ENCODE data around the gene NFYA. TPM values are rescaled to one million over a fixed set of nuclear protein-coding genes. Genes with fewer than 3 reads are reported as not detected.

The NFYA gene
- total RNA-seq, 1 donor from 2014 or later: 17.2 TPM

DNA sequence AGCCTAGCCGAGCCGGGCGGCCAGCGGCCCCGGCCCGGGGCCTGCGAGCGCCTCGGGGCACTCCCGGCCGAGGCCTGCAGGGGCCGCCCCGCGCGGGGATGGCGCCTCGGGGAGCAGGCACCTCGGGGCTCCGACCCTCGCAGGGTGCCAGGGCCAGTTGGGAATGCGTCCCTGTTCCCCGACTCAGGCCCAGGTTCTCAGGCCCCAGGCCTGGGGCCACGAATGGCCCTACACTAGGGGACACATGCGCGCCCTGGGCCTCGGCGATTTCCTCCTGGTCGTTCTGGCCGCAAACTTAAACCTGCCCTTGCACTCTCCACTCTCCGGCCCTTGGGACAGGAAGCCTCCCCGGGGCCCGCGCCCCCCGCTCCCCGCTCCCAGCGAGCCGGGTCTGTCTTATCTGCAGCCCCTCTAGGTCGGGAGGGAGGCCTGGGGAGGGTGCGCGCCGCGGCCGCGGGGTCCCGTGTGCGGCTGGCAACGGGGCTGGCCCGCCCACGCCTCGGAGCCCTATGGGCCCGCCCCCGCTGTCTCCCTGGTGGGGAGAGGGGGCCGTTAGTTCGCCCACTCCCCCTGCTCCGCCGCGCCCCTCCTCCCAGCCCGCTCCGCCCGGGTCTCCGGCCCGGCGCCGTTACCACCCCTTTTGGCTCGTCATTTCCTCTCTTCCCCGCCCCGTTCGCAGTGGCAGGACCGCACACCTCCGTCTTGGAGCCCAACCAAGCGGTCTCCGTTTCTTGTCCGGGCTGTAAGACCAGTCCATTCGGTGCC, 611 bp downstream of the NFYA start:
- peak; percentile 83 for DNase-seq (ENCODE audit: low read depth)

DNA sequence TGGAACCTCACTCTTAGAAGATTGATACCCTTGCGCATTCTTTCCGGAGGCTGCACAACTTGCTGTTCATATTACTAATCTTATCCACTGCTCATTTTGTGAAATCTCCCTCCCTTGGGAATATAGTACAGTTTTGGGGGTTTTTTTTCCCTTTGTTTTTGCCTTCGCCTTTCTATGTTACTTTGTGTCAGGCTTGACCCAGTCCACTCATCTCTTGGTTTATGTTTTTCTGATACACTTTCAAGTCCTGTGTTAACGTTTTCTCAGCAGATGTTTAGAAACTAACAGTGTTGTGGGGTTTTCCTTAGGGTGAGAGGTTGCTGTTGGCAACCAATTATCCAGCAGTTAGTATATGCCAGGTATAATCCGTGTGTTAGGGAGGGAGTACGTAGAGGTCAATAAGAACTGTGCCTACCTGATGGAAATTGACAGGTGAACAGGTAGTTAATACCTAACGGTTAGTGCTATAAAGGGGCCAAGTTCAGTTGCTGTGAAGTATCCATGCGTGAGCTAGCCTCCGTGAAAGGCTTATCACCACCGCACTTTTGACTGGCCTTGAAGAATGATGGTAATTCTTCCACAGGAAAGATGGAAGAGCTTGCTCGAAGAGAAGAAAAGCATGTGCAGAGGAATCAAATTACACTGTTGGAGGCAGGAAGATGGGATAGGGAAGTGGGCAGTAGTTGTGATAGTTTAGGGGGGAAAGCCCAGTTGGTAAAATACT, 1.4 kb downstream of the NFYA start:
- peak; percentile 53 for DNase-seq (ENCODE audit: low read depth)

DNA sequence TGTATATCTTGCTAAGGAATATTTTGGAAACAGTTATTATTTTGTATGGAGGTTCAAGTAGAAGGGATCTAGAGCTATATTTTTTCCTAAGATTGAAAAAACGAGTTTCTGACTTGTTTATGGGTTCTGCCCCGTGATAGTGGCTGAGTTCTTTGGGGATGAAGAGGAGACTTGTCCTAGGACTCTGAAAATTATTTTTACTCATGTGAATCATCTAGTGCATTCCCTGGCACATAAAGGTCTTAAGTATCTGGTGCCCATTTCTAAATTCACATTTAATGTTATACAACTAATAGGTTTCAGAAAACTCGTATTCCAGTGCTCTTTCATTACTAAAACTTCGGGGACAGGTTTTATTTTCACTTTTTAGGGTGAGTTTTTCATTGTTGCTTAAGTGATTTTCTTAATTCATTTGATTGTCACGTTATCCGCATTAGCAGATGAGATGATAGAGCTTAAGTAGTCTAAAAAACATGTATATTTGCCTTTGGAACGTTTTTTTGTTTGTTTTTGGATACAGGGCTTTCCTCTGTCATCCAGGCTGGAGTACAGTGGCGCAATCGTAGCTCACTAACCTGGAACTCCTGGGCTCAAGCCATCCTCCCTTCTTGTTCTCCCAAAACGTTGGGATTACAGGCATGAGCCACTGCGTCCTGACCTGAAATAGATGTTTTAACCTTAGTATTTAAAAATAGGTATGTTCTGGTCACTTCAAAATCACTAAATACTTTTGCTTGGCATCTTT, 2.1 kb downstream of the NFYA start:
- no peak for DNase-seq (ENCODE audit: low read depth)

DNA sequence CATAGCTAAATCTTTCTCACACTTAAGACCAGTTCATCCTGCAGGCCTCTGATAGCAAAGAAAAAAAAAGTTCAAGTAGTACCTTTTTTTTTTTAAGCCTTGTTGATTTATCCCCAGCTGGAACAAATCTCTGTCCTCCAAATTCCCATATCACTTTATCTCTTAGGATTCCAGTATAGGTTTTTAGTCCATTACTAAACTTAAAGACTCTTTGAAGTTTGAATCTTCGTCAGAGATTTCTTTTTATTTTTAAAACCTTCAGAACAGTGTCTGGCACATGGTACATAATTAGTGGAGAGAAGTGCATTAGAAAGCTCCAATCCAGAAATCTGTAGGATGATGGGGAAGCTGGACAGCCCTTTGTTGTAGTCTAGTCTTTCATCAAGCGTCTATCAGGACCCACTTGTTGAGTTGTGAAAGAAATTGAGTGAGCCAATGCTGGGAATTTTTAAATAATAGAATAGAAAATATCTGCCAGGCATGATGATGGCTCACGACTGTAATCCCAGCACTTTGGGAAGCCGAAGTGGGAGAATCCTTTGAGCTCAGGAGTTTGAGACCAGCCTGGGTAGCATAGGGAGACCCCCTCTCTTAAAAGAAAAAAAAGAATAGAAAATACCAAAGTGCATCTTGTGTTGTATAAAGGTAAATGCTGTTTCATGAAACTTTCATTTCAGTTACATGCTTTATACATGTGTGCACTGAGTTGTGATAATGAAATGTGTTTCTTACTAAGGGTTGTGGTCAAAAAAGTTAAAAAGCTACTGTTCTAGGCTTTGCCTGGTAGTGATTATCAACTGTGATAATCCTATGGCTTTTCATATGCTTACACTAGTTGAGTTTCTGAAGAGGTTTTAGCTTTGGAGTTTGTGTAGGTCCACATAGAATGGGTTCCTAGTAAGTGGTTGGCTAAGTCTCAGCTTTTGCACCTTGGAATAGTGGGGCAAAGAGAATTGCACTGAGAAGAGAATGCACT, 3.2 kb downstream of the NFYA start:
- DNase-seq (ENCODE audit: low read depth): no peak

DNA sequence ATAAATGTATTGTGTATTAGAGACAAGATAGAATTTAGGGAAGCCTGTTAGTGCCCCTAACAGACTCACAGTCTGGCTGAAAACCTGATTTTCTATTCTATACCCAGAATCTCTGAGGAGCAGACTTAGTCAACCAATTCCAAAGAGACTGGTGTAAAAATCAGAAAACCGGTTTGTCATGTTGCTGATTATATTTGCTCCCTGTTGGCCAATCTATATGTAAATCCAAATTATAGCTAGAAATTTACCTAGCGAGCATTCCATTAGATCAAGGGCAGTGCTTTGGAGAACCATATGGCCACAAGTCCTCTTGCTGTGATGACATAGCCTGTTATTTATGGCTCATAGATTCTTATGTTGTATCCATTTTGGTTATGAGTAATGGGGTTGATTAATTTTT, 4.8 kb downstream of the NFYA start:
- no peak for DNase-seq (ENCODE audit: low read depth)

DNA sequence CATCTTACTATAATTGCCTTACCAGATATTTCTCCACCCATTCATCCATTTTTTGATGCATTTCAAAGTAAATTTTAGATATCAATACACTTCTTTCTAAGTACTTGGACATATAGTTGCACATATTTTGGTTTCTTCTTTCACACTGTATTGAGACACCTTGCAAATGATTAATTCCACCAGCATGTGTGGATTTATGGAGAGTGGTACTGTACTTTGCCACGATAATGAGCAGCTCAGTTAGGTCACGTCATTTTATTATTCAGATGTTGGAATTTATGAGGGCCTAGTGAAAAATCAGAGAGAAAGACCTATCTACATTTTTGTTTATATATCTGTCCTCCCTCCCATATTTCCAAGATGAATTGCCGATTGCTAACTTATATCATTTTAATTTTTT, 5.3 kb downstream of the NFYA start:
- DNase-seq (ENCODE audit: low read depth): no peak

DNA sequence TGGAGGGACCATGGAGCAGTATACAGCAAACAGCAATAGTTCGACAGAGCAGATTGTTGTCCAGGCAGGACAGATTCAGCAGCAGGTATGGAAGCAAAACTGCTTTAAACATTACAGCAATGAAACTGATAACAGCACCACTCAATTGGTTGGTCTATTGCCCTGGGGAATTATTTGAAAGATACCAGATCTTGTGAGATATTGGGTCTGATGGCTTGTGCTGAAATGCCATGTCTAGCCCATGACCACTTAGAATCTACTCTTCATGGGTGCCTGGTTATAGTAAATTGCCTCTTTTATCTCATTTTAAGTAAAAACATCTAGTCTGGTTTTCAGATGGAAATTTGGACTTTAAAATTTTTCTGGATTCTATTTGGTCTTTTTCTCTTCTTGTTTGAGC, 6.3 kb downstream of the NFYA start:
- DNase-seq (ENCODE audit: low read depth): no peak

DNA sequence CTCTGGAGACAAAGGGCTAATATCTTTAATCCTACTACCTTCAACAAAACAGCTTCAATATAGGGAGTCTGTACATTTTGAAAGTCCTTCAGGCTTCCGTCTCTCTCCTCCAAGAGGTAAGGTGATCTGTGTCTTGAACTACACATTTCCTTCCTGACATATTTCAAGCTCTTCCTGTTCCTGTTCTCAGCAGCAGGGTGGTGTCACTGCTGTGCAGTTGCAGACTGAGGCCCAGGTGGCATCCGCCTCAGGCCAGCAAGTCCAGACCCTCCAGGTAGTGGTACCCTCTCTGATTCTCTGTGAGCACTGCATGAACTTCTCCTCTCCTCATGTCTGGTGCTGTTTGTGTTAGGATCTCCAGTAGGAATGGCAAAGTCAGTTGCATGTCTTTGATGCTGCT, 7.8 kb downstream of the NFYA start:
- DNase-seq (ENCODE audit: low read depth): no peak

DNA sequence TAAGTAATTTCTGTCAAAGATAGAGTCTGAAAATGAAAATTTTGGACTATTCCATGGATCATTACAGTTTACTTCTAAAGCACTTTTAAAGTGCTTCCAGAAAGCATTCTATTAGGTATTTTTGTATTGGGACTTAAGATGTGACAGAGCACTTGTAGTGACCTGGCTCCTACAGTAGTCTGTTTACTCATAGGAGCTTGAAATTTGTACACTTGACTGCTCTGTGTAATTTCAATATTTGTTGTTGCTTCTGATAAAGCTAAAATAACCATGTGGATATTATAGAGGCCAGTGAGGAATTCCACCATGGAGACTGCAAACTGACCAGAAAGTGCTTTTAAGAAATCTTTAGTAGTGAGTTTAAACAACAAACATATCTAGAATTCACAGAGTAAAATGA, 10.3 kb downstream of the NFYA start:
- DNase-seq (ENCODE audit: low read depth): no peak

DNA sequence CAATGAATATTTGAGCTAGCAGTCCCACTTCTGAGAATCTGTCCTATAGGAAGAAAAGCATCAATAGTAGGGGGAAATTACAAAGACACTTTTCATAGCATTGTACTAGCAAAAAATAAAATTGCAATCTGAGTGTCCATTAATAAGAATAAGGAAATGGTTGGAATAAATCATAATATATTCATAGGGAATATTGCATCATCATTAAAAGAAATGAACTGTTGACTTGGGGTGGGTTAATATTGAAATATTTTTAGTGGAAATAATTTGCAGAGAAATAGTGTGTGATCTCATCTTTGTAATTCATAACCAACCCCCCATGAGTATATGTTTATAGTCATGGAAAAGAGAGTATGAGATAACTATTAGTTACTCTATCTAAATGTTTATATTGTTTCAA, 12.4 kb downstream of the NFYA start:
- no peak for DNase-seq (ENCODE audit: low read depth)

DNA sequence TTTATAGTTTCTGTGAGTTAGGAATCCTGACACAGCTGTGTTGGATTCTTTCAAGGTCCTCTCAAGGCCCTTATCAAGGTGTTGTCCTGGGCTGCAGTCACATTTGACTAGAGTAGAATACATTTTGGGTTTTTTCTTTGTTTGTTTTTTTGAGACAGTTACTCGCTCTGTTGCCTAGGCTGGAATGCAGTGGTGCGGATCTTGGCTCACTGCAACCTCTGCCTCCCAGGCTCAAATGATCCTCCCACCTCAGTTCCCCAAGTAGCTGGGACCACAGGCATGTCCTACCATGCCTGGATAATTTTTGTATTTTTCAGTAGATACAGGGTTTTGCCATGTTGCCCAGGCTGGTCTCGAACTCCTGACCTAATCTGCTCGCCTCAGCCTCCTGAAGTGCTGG, 15.7 kb downstream of the NFYA start:
- no peak for DNase-seq (ENCODE audit: low read depth)

DNA sequence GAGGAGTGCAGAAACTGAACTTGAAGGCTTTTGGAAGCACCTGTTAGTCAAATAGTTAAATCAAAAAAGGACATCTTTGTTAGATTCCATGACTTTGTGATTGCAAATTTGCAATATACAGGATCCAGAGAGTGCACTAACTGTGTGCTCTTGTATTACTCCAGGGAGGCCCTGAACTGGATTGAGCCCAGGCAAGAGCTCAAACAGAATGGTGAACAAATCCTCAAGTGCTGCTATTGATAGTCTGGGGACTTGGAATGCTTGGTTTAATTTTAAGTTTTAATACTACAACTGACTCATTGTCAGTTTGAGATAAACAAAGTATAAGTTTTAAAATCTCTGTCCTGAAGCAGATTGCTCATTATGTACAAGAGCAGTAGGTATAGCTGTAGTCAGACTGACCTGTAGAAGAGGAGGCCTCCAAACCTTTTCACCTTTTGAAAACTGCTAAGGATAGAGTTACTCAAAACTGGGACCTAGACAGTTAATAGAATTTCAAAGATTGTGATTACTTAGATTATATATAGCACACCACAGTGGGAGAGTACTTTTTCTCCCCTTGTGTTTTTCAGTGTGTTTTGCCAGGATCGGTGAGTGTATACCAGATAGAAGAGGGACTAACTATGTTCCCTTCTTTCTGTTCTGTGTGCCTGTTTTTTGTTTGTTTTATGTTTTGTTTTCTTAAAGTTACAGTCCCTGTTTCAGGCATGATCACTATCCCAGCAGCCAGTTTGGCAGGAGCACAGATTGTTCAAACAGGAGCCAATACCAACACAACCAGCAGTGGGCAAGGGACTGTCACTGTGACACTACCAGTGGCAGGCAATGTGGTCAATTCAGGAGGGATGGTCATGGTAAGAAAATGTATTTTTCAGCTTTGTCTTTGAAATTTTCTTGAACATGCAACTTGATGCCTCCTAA, 18.3 kb downstream of the NFYA start:
- no peak for DNase-seq (ENCODE audit: low read depth)

DNA sequence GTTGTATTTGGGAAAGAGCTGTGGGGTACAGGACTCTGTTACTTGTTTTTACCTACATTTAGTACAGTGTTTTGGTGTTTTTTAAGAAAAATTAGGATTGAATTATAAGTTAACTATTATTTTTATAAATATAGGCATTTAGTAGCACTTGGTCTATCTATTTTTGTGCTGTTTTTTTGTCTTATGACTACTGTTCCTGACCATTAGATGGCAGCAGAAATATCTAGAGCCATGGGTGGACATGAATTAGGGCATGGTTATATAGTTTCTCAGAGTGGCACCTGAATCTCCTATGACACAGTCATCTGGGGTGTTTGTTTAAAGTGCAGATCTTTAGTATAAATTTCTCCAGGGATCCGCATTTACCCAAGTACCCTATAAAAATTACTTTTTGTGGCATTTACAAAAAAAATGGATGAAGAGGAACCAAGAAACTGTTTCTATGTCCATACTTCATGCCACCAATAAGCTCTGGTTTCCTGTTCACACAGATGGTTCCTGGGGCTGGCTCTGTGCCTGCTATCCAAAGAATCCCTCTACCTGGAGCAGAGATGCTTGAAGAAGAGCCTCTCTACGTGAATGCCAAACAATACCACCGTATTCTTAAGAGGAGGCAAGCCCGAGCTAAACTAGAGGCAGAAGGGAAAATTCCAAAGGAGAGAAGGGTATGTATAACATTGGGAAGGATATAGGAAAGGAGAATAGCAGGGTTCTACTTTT, 19.8 kb downstream of the NFYA start:
- peak; percentile 23 for DNase-seq (ENCODE audit: low read depth)

DNA sequence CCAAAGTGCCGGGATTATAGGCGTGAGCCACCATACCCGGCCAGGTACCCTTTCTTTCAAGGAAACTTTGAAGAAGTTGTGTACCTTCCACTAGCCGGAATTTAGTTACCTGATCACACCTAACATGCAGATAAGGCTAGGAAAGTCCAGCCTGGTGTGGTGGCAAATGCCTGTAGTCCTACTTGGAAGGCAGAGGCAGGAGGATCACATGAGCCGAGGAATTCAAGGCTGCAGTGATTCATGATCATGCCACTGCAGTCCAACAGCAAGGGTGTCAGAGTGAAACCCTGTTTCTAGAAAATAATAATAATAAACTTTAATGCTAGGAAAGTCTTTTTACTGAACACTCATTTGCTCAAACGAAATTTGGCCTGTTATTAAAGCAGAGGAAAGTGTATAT, 21.0 kb downstream of the NFYA start:
- no peak for DNase-seq (ENCODE audit: low read depth)

DNA sequence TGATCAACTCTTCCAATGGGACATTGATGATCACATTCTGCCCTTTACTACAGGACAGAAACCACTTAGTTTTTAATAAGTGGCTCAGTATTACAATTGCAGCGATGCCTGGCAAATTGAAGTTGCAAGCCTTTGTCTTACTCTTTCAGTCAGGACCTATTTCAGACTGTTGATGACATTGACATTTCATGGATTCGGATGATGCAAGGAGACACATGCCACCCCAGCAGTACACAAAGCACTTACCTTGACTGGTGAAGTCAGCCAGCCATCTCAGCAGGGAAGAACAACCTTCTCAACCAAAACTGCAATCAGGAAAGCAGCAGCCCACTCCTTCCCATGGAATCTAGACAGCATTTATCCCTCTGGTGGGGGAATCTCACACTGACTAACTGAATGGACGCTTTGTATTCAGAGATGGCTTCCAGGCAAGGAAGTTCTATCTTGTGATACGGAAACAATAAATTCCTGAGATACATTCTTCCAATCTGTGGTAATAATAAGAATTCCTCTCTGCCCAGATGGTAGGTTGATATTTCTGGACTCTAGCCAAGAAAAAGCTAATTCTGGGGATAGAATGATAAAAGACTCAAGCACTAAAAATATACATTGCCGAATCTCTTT, 24.8 kb downstream of the NFYA start:
- peak; percentile 29 for DNase-seq (ENCODE audit: low read depth)

DNA sequence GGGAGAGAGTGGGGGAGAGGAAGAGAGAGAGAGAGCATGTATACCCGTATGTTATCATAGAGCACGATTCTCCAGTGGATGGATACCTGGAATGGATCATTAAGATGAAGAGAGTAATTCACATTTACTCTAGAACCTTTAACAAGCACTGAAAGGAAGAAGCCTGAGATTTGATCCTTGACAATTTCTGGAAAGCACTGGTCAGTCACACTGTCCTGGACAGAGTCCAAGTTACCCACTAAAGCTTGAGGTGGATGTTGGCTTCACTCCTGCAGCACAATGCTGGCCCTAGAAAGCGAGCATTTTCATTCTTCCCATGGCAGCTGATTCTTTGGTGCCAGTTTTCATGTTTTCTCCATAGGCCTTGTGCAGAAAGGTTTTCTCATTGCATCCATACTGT, 25.6 kb downstream of the NFYA start:
- DNase-seq (ENCODE audit: low read depth): peak; percentile 45

DNA sequence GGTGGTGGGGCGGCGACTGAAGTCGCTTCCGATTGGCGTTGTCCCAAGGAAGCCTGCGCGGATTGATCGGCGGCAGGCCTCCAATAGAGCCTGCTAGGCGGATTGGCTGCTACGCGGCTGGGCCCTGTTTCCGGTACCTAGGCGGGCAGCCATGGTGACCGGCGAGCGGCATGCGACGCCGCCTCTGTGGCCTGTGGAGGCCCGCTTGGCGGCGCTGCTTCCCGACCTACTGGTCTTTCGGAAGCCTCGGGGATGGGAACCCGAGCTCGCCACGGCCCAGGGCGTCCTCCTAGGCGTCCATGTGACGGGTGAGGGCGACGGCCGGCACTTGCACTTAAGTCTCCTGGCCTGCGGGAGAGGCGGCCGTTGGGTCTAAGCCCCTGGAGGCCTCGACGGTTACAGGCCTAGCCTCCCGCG, 28.1 kb downstream of the NFYA start:
- no peak for DNase-seq (ENCODE audit: low read depth)

DNA sequence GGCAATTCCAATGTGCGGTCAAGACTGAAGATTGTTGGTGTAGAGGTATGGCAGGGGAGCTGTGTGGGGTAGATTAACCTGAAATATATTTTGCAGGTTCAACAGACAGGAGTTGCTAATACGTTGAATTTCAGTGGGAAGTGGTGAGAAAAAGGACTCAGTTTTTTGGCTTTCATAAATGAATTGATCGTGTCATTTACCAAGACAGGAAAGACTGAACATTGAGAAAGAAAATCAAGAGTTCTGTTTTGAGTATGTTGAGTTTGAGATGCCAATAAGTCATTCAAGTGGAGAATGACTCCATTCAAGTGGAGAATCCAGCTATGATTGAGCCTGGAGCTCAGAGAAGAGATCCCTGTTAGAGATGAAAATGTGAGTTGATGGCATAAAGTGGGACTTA, 31.1 kb downstream of the NFYA start:
- DNase-seq (ENCODE audit: low read depth): no peak

DNA sequence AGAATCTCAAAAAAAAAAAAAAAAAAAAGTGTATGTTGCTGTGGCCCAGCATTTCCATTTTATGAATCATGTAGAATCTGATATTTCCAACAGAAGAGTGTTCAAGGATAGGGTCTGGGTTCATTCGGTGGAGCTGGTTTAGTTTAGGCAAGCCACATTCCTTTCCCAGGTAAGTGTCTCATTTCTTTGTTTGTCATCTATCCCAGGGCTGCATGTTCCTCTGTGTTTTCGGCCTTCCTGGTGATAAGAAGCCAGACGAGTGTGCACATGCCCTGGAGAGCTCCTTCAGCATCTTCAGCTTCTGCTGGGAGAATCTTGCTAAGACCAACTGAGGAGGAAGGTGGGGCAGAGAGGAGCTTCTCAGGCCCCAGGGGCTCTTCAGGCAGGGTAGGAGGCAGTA, 38.2 kb downstream of the NFYA start:
- DNase-seq (ENCODE audit: low read depth): no peak
